Measurements from ENCODE around the gene TNFRSF9.
A peak's percentile ranks its signal among the peaks of the same experiment; 100 is the strongest.
"Not testable (repeated sequence)": the region's sequence is repeated elsewhere in the genome, so short reads cannot be mapped to it uniquely, and the experiment has no call there.

The TNFRSF9 gene

DNA sequence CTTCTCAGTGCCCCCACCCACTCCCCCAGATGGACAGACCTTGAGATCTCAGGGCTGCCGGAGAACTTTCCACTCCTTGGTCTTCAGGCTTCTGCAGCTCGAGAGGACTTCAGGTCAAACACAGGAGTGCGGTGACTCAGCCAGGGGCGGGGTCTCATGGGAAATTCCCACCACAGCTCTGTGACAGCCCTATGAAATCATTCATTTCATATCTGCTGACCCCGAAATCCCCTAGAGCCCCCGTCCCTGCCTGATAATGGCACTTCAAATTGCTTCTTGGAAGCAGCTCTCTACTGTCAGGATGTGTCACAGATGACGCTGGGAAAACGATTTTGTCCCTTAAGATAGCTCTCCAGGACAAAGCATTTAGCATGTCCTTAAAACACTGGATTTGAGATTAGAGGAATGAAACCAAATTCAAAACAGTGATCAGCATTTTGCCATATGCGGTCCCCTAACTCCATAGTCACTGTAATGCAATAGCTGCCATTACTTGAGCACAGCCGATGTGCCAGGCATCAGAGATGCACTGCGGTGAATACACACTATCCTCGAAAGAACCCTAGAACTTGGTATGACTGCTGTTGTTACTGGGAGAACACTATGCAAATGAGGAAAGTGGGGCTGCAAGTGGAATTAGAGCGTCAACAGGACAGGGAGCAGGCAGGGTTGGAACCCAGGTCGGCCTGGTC lies at the start of gene TNFRSF9:
Gene TNFRSF9, minus strand, starts transcription at position 95 of the 692 bp plus-strand sequence. CDS start 845 bp downstream, outside the sequence.
- DNase-seq: peak; percentile 94 to 98 (median 96)

DNA sequence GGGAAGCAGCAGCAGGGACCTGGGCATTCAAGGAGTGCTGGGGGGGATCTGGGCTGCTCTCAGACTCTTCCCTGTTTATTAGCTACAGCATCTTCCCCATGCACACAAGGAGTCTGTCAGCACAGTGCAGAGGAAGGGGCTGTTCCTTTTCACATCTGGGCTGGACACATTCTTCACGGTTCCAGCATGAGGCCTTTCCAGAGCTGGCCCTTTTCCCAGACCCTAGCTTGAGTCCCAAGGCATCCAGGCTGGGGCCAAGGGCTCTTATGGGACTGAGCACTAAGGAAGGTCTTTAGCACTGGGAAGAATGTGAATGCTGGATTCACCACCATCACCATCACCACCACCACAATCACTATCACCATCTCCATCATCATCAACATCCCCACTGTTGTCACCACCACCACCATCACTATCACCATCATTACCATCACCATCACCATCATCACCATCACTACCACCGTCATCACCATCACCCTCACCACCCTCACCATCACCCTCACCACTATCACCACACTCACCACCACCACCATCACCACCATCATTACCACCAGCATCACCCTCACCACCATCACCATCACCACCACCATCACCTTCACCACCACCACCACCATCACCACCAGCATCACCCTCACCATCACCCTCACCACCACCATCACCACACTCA lies 49.3 kb upstream of the TNFRSF9 start:
- DNase-seq: no peak

DNA sequence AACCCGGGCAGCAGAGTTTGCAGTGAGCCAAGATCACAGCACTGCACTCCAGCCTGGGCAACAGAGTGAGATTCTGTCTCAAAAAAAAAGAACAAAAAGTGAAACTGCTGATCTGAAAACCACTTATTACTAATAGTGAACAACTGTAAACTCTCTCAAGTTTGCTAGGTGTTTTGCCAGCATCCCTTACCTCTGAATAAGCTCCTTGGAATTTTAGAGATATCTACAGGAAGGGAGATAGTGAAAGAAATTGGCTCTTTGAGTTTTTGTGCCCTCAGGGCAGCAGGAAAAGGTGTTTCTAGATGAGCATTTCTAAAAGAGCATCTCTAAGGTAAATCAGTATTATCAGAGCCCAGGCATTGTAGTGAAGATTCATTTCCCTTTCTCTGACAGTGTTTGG lies 47.9 kb upstream of the TNFRSF9 start:
- no peak for DNase-seq

DNA sequence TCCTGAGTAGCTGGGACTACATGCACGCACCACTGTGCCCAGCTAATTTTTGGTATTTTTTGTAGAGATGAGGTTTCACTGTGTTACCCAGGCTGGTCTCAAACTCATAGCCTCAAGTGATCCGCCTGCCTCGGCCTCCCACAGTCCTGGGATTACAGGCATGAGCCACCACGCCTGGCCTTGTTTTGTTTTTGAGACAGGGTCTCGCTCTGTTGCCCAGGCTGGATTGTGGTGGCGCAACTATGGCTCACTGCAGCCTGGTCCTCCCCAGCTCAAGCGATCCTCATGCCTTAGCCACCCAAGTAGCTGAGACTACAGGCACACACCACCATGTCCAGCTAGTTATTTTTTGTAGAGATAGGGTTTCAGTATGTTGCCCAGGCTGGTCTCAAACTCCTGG lies 46.9 kb upstream of the TNFRSF9 start:
- DNase-seq: no peak

DNA sequence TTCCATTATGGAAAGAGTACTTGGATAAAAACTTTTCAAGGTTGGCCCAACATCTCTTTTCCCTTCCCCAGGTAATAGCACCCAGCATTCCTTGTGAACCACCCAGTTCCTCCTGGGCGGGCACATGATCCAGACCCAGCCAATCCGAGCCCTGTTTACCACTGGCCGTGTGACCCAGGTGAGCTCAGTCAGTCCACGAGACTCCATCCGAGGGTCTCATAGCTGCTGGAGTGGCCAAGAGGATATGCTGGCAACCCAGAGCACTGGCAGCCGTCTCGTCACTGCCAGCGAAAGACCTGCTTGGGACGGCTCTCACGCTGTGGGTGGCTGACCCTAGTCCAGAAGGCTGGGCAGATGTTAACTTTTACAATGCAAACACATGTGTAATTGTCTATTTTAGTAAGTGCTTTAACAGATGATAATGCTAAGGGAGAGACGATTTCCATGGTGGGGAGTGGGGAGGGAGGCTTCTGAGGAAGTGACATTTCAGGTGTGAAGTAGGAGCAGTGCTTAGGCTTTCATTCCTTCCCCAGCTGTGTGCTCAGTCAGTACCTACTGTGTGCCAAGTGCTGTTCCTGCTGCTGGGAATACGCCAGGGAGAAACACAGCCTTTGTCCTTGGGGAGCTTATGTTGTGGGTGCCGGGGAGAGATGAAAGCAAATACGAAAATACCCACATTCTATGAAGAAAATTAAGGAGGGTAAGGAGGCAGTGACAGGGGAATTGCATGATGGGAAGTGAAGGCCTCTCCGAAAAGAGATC lies 45.4 kb upstream of the TNFRSF9 start:
- DNase-seq: no peak

DNA sequence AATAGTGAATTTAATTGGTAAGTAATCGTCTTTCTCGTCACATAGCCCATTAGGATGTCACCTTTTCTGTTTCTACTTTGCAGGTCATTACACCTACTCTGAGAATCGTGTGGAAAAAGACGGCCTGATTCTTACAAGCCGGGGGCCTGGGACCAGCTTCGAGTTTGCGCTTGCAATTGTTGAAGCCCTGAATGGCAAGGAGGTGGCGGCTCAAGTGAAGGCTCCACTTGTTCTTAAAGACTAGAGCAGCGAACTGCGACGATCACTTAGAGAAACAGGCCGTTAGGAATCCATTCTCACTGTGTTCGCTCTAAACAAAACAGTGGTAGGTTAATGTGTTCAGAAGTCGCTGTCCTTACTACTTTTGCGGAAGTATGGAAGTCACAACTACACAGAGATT lies 44.2 kb upstream of the TNFRSF9 start:
- DNase-seq: no peak

DNA sequence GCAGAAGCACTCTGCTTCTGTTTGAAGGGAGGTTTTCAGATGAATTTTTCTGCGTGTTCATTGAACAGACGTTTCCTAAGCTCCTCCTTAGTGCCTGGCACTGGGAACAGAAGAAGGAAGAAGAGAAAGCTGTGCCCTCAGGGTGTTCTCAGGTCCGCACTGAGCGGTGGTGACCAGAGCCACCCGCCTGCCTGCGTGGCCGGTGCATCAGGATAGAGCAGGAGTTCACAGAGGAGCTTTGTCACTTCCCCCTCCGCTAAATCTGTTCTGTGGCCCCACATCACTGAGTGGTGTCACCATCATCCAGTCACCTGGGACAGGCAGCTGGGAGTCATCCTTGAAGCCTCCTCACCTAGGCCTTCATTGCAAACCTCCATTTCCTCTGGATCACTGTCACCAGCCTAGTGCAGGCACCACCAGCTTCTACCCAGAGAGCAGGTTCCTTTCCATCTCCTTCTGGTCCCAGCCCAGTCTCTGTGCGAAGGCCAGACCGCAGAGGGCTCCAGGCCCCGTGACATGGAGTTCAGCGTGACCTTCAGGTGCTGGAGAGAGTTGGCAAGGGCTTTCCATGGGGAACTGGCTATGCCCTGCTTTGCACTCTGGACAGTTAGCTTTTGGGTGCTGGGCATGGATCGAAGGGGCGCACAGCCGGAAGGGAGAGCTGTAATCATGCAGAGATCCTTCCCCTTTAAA lies 42.6 kb upstream of the TNFRSF9 start:
- DNase-seq: no peak

DNA sequence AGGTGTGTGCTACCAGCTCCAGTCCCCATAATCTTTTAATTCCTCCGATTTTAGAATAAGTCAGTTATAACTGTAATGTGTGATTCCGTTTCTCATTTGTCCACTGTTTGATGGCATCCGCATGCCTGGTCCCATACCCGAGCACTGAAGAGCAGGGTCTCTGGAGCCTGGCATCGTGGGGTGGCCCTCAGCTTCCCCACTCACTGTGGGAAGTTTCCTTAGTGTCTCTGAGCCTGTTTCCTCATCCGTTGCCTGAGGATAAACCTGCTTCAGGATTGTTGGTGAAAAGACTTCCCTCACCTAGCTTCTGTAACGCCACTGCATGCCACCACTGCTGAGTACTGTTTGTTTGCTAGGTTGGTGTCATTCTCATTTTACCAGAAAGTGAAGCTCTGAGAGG lies 40.3 kb upstream of the TNFRSF9 start:
- no peak for DNase-seq

DNA sequence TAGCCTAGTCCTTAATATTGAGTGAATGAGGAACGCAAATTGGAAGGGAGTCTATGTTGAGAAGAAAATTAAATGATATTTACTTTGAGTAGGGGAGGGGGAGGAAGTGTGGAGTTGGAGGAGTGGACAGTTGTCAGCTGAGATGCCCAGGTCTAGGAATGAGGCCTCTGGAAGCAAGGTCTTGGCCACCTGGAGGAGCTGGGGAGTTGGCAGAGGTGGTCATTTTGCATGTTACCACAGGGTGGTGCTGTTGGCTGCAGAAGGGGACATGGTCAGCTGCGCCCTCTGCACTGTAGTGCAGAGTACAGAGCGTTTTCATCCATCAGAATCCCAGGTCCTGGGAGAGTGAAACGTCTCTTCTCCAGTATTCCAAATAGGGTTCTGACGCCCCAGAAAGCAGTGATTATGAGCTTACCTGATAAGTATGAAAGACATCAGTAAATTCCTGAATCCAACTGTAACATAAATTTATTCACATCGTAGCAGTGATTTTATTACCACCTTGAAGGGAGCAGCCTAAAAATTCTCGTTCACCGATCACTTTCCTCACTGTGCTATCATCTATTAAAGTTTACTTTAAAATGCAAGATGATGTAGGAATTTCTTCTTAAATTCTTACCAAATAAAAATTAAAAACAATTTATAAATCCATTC lies 34.7 kb upstream of the TNFRSF9 start:
- DNase-seq: peak; percentile 60 to 74 (median 64)

DNA sequence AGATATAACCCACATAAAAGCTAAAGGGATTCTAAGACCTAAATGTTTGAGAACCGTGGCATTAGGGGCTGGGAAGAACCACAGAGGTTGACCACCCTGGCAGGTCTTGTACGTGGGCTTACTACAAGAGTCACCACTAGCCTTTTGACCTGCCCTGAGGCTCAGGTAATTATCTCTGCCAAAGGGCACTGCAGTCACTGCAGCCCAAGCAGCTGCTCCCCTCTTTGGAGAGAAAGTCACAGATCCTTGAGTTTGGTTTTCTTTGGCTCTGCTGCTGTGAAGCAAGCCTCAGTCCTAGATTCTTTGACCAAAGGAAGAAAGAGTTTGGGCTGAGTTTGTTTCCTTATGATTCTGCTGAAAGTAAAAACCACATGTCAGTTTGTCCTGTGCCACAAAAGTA lies 32.4 kb upstream of the TNFRSF9 start:
- DNase-seq: no peak

DNA sequence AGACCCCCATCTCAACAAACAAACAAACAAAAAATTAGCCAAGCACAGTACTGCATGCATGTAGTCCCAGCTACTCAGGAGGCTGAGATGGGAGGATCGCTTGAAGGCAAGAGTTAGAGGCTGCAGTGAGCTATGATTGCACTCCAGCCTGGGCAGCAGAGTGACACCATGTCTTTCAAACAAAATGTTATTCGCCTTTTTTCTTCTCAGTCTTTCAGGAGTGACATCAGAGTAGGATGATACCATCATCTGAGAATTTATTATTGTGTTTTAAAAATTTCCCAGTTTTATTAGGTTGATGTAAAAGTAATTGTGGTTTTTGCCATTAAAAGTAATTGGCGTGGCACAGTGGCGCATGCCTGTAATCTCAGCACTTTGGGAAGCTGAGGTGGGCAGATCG lies 31.6 kb upstream of the TNFRSF9 start:
- DNase-seq: no peak

DNA sequence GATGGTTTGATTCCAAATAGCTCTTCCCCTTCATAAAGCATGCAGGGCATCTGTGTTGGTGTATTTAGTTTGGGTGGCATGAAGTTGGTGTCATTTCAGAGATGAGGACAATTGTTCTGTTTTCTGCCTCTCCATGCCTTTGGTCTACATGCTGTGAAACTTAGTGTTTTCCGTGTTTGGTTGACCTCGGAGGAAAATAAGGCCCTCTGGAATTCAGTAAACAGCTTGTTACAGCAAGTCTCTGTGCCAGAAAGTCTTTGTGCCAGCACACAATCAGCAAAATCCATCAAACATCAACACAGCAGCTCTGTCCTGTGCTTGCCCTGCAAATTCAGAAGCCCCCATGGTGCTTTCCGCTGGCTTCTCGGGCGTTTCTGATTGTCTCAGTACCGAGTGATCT lies 30.4 kb upstream of the TNFRSF9 start:
- no peak for DNase-seq

DNA sequence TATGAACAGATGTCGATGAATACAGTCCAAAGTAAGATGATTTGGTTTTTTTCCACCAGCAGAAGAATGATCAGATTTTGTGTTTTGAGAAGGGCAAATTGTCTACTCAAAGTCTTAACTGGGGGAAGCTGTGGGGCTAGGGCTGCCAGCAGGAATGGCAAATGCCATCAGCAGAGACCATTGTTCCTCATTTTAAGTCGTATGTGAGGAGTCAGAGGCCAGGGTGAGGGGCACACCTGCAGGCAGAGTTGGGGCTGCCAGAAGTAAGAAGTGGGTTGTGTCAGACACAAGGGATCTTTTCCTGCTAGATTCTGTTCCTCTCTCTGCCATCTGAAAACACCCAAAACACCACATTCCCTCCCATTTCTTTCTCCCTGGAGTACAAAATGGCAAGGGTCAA lies 29.6 kb upstream of the TNFRSF9 start:
- DNase-seq: no peak

DNA sequence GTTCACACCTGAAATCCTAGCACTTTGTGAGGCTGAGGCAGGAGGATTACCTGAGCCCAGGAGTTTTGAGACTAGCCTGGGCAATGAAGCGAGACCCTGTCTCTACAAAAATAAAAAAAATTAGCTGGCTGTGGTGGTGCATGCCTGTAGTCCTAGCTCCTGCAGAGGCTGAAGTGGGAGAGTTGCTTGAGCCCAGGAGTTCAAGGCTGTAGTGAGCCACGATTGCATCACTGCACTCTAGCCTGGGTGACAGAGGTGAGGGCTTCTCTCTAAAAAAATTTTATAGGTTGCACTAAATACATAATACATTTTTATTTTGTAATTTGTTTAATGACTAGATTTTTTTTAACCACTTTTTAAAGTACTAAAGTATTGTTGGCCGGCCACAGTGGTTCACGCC lies 27.0 kb upstream of the TNFRSF9 start:
- DNase-seq: no peak

DNA sequence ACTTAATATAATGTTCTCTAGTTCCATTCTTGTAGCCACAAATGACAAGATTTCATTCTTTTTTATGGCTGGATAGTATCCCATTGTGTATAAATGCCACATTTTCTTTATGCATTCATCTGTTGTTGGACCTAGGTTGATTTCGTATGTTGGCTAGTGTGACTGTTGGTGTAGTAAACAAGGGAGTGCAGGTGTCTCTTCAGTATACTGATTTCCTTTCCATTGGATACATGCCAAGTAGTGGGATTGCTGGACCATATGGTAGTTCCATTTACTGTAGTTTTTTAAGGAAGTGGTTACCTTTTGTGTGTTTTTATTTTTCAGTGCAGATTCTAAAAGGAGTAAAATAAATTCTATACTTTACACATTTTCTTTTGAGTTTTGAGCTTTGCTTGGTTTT lies 26.6 kb upstream of the TNFRSF9 start:
- no peak for DNase-seq

DNA sequence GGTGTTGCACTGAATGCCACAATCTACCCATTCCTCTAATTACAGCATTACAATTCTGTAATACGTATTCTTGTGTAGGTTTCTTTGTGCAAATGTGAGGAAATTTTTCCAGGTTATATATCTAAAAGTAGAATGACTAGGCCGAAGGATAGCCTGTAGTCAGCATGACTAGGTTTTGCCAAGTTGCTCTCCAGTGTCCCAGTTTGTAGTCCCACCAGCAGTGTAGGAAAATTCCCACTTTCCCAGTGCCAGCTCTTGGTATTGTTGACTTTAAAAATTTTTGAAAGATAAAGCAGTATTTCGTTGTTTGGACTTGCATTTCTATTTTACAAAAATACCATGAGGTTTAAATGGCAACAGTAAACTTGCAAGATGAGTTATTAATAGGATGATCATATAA lies 23.8 kb upstream of the TNFRSF9 start:
- DNase-seq: no peak

DNA sequence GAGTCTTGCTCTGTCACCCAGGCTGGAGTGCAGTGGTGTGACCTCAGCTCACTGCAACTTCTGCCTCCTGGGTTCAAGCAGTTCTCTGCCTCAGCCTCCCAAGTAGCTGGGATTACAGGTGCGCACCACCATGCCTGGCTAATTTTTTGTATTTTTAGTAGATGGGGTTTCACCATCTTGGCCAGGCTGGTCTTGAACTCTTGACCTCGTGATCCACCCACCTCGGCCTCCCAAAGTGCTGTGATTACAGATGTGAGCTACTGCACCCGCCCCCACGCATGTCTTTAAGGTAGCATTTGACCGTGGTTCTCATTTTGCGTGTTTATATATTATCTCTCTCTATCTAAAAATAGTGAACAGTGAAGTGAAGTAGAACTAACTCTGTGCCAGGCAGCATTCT lies 23.2 kb upstream of the TNFRSF9 start:
- DNase-seq: not testable (repeated sequence)

DNA sequence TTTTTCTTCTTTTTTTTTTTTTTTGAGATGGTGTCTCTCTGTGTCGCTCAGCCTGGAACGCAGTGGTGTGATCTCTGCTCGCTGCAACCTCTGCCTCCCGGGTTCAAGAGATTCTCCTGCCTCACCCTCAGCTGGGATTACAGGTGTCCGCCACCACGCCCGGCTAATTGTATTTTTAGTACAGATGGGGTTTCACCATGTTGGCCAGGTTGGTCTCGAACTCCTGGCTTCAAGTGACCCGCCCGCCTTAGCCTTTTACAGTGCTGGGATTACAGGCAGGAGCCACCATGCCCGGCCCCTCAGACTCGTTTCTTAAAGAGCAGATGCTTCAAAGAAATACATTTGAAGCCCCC lies 22.7 kb upstream of the TNFRSF9 start:
- DNase-seq: not testable (repeated sequence)

DNA sequence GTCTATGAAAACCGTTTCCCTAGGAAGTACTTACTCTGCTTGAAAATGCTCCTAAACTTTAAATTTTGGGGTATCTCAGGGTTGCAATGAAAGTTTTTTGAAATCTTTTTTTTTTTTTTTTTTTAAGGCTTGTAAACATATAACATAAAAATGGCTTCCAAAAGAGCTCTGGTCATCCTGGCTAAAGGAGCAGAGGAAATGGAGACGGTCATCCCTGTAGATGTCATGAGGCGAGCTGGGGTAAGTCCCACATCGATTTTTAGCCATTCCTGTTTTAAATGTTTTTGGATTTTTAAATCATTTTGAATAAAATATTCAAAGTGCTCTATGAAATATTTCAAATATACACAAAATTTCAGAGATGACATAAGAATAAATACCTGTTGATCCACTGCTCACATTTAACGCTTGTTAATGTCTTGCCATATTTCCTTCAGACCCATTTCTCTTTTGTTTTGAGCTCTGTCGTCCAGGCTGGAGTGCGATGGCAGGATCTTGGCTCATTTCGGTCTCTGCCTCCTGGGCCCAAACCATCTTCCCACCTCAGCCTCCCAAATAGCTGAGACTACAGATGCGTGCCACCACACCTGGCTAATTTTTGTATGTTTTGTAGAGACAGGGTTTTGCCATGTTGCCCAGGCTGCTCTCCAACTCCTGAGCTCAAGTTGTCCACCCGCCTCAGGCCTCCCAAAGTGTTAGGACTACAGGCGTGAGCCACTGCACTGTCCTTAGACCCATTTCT lies 22.2 kb upstream of the TNFRSF9 start:
- peak; percentile 17 to 29 (median 20) for DNase-seq

DNA sequence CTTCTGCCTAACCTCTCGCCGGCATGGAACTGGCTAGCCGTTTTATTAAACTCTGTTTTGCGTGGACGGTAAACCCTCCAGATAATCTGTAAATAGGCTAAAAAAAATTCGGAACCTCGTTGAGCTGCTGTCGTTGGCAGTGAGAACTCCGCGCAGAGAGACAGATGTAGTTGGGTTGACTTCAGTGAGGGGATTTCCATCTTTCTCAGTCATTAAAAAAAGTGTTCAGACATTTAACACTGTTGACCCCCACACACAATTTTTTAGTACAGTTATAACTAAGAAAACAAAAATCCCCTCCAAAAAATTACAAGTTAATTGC lies 21.3 kb upstream of the TNFRSF9 start:
- peak in 2 of 3 donors; percentile 62 to 66 for DNase-seq

DNA sequence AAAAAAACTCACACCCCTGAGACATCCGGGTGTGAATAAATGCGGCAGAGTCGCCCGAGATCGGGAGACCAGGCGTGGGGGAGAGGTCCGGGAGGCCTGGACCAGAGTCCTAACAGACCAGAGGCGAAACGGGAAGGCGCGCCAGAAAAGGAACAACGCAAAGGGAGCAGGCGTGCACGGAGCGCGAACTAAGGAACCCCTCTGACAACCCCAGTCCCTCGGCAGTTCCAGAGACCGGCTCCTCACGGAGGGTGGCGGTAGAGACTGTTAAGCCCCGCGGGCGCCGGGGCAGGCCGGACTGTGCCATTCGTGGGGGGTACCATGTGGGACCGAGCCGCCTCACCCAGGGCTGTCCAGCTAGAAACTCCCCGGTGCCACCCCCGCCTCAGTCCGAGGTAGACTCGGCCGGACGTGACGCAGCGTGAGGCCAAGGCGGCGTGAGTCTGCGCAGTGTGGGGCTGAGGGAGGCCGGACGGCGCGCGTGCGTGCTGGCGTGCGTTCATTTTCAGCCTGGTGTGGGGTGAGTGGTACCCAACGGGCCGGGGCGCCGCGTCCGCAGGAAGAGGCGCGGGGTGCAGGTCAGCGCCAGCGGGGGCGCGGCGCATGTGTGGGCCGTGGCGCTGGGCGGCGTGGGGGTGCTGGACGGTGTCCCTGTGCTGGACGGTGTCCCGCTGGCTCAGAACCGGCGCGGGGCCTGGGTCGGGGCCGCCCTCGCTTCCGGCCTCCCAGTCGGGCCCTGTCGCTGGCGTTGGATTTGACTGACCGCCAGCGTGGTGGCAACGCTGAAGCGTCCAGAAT lies 20.8 kb upstream of the TNFRSF9 start, which contains the start of gene PARK7:
Gene PARK7, plus strand, starts transcription at position 496 of the 798 bp plus-strand sequence. CDS start 1,075 bp downstream, outside the sequence.
- DNase-seq: peak; percentile 99 to 100 (median 100)
